NT2/D1 (cell line): ENCODE results near the gene DCLRE1C.
A peak's percentile ranks its signal among the peaks of the same experiment; 100 is the strongest.

Source experiments
- DNase-seq: peaks from one replicate; pipeline ENCODE4 v3.0.0-alpha.2; 2011; ENCODE audit warnings: low read depth, low spot score
- H3K27me3 ChIP-seq: 2 replicates; pipeline ENCODE4 v1.6.0; 2011; ENCODE audit warnings: mild to moderate bottlenecking; ENCODE audit not compliant: insufficient read length, insufficient read depth
- H3K36me3 ChIP-seq: 2 replicates; pipeline ENCODE4 v1.6.1; 2011; ENCODE audit warnings: mild to moderate bottlenecking, low read length, mixed read lengths; ENCODE audit not compliant: insufficient read depth, insufficient read length
- H3K4me1 ChIP-seq: 2 replicates; pipeline ENCODE4 v1.5.1; 2011; ENCODE audit not compliant: insufficient read depth, insufficient read length
- H3K4me3 ChIP-seq: 2 replicates; pipeline ENCODE4 v1.5.1; 2011; ENCODE audit warnings: low read depth; ENCODE audit not compliant: insufficient read length
- H3K9ac ChIP-seq: 2 replicates; pipeline ENCODE4 v1.6.0; 2011; ENCODE audit warnings: low read depth; ENCODE audit not compliant: insufficient read length
- H3K9me3 ChIP-seq: 2 replicates; pipeline ENCODE4 v1.5.1; 2011; ENCODE audit warnings: mild to moderate bottlenecking, low read length; ENCODE audit not compliant: insufficient read depth
- SUZ12 ChIP-seq: IDR thresholded peaks from 2 replicates; pipeline ENCODE4 v1.6.1; 2011; ENCODE audit not compliant: insufficient read length, insufficient read depth; ENCODE audit errors: extremely low read depth
- YY1 ChIP-seq: IDR thresholded peaks from 2 replicates; pipeline ENCODE4 v1.6.1; 2011; ENCODE audit not compliant: insufficient read length, insufficient read depth
- ZNF274 ChIP-seq: IDR thresholded peaks from 2 replicates; pipeline ENCODE4 v1.6.1; 2011; ENCODE audit warnings: mild to moderate bottlenecking, low read depth, low read length

Gene DCLRE1C

DNA sequence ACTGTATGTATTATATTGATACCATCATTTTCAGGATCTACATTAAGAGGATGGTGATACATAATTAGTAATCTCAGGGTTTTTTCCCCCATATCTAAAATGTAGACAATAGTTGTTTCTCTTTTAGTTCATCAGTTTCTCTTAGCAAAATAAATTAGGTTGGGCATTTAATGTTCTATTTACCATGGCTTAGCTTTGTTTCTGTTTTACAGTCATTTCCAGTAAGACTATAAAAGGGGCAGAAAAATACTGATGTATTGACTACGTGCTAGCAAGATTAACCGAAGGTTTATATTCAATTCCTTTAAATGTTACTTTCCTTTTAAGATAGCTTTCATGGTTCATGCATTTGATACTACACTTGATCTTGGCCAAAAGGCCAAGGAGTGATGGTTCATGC lies 49.0 kb downstream of the DCLRE1C start:
- DNase-seq = no peak
- TF ChIP-seq YY1 = no peak
- TF ChIP-seq SUZ12 = no peak
- no peak for TF ChIP-seq ZNF274
- H3K9me3 ChIP-seq = 0 out of 2 replicates have a peak, but pooled peaks cover 10% of the 10 kb centered on the region
- H3K4me1 ChIP-seq = no peaks in the 10 kb centered on the region
- no peak overlapping the region for H3K4me3 ChIP-seq
- H3K36me3 ChIP-seq = peaks cover 76% of the 10 kb centered on the region
- no peaks in the 10 kb centered on the region for H3K27me3 ChIP-seq
- no peak overlapping the region for H3K9ac ChIP-seq

GRCh38 chr10:14904316-14904732 lies 49.6 kb downstream of the DCLRE1C start:
- Histone ChIP-seq H3K4me3 (no peak overlapping the region), H3K9ac (no peak overlapping the region), H3K4me1 (no peaks in the 10 kb centered on the region), H3K36me3 (peaks cover 77% of the 10 kb centered on the region), H3K27me3 (no peaks in the 10 kb centered on the region), H3K9me3 (0 out of 2 replicates have a peak, but pooled peaks cover 10% of the 10 kb centered on the region)
- TF ChIP-seq YY1 (no peak), SUZ12 (no peak), ZNF274 (no peak)
- DNase-seq = no peak

- no peak for DNase-seq
- TF ChIP-seq YY1 (no peak), SUZ12 (no peak), ZNF274 (no peak)
- Histone ChIP-seq H3K4me3 (no peak overlapping the region), H3K9ac (no peak overlapping the region), H3K36me3 (peaks cover 26% of the 10 kb centered on the region), H3K27me3 (no peaks in the 10 kb centered on the region), H3K9me3 (no peaks in the 10 kb centered on the region), H3K4me1 (no peaks in the 10 kb centered on the region)
These were observed 62.7 kb downstream of the DCLRE1C start for GRCh38 chr10:14891151-14891550.

DNA sequence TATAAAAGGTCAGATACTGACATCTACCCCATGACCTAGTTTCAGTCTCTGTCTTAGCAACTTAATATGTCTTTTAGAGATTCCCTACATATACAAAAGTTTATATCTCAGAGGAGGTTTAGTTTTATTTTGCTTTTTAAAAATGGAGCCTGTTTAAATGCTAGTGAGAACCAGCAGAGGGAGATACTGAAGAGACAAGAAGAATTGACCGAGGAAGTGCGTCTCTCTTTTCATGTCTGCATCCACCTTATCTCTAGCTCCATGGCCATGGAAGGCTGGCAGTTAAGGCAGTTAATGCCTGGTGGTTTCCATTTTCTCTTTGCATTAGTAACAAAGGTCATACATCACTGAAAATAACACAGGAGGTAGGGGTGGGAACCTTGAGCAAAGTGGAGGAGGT lies 64.6 kb downstream of the DCLRE1C start:
- H3K9ac ChIP-seq = no peak overlapping the region
- DNase-seq = no peak

GRCh38 chr10:14884082-14884481 lies 69.8 kb downstream of the DCLRE1C start:
- Histone ChIP-seq H3K4me3 (no peak overlapping the region), H3K9ac (no peak overlapping the region), H3K4me1 (no peaks in the 10 kb centered on the region), H3K9me3 (no peaks in the 10 kb centered on the region), H3K27me3 (no peaks in the 10 kb centered on the region), H3K36me3 (peaks cover 48% of the 10 kb centered on the region)
- no peak for TF ChIP-seq SUZ12
- no peak for TF ChIP-seq ZNF274
- TF ChIP-seq YY1 = no peak
- DNase-seq = no peak

More for the DNA sequence above, 64.6 kb downstream of the DCLRE1C start:
- TF ChIP-seq SUZ12 (no peak), ZNF274 (no peak), YY1 (no peak)
- Histone ChIP-seq H3K27me3 (no peaks in the 10 kb centered on the region), H3K9me3 (no peaks in the 10 kb centered on the region), H3K4me3 (no peak overlapping the region), H3K36me3 (peaks cover 36% of the 10 kb centered on the region), H3K4me1 (no peaks in the 10 kb centered on the region)

DNA sequence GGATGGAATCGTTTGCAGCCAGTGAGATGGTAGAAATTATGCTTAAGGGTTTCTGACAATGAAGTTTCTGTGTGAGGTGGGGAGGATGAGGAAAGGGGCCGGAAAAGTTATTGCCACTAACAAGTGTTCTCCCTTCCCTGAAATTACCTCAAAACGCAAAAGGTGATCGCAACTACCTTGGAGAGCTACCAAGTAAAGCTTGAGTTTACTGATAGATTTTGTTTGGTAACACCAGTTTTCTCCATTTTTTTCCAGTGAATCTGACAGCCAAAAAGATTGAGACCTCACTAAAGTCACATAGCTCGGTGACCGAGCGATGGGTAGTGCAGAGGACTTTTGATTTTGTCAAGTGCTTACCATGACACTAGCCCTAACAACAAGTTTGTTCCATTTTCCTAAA lies 73.7 kb downstream of the DCLRE1C start:
- Histone ChIP-seq H3K4me1 (peaks cover 2% of the 10 kb centered on the region), H3K36me3 (peaks cover 24% of the 10 kb centered on the region), H3K9ac (peak overlapping the region; percentile 95), H3K4me3 (peak overlapping the region; percentile 85), H3K27me3 (no peaks in the 10 kb centered on the region), H3K9me3 (no peaks in the 10 kb centered on the region)
- no peak for DNase-seq
- TF ChIP-seq SUZ12 = no peak
- no peak for TF ChIP-seq YY1
- TF ChIP-seq ZNF274 = no peak

- no peak for DNase-seq
- no peak for TF ChIP-seq YY1
- TF ChIP-seq SUZ12 = no peak
- no peak for TF ChIP-seq ZNF274
- peak overlapping the region; percentile 95 for H3K9ac ChIP-seq
These were observed 74.0 kb downstream of the DCLRE1C start for GRCh38 chr10:14879928-14880193.

GRCh38 chr10:14879124-14879927 lies 74.6 kb downstream of the DCLRE1C start:
- H3K9ac ChIP-seq = peak overlapping the region; percentile 95
- H3K27me3 ChIP-seq = no peaks in the 10 kb centered on the region
- no peak for DNase-seq
- TF ChIP-seq ZNF274 (no peak), YY1 (no peak)
- peaks cover 24% of the 10 kb centered on the region for H3K36me3 ChIP-seq
- peaks cover 2% of the 10 kb centered on the region for H3K4me1 ChIP-seq
- no peaks in the 10 kb centered on the region for H3K9me3 ChIP-seq
- peak overlapping the region; percentile 85 for H3K4me3 ChIP-seq

More at GRCh38 chr10:14879928-14880193, 74.0 kb downstream of the DCLRE1C start:
- Histone ChIP-seq H3K36me3 (peaks cover 24% of the 10 kb centered on the region), H3K4me3 (peak overlapping the region; percentile 85), H3K4me1 (peaks cover 2% of the 10 kb centered on the region), H3K9me3 (no peaks in the 10 kb centered on the region), H3K27me3 (no peaks in the 10 kb centered on the region)
